ENCODE data around the gene INPP5D. TPM values are rescaled to one million over a fixed set of nuclear protein-coding genes. Genes with fewer than 3 reads are reported as not detected.
"Not testable (repeated sequence)": the region's sequence is repeated elsewhere in the genome, so short reads cannot be mapped to it uniquely, and the experiment has no call there.

Gene INPP5D
- total and polyA plus RNA-seq, 2 of the 8 experiments (the other 6 are each of a cell fraction or from before 2014, with no cell fraction given) = 4.5 to 7.1 TPM

DNA sequence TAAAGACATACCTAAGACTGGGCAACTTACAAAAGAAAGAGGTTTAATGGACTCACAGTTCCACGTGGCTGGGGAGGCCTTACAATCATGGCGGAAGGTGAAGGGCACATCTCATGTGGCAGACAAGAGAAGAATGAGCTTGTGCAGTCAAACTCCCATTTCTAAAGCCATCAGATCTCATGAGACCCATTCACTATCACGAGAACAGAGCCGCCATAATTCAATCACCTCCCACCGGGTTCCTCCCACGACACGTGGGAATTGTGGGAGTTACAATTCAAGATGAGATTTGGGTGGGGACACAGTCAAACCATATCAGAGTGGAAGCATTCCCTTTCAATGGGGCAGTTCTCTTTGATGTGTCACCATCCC, 39.7 kb downstream of the INPP5D start:
- POLR2A ChIA-PET (ENCODE audit: partially characterized antibody); H3K79me1 ChIP-seq (ENCODE audit: low read depth, low read length); H3K4me3 ChIP-seq (ENCODE audit: extremely low read depth in 1 of 4, insufficient read depth in 2 of 4, low read depth in 3 of 4, low read length in 4 of 4); H3K18ac ChIP-seq (ENCODE audit: extremely low read depth, low read length); FAIRE-seq; H3K9me3 ChIP-seq (ENCODE audit: insufficient read depth in 2 of 2, low read depth in 1 of 2, low read length in 1 of 2); H3K23ac ChIP-seq (ENCODE audit: insufficient read length); H3K36me3 ChIP-seq (ENCODE audit: control insufficient read depth in 2 of 4, insufficient read depth in 4 of 4, low read length in 3 of 4); H2BK12ac ChIP-seq (ENCODE audit: low read depth, low read length); H3K9ac ChIP-seq (replicated peaks in 1 of 4; ENCODE audit: extremely low read depth in 1 of 4, low read depth in 3 of 4, low read length in 3 of 4); H2BK120ac ChIP-seq (replicated peaks; ENCODE audit: low read depth, low read length); H2AFZ ChIP-seq (ENCODE audit: low read length); DNase-seq (ENCODE audit: low read depth in 1 of 2, low spot score in 2 of 2); H3K23me2 ChIP-seq (ENCODE audit: low read depth, low read length); H2AK5ac ChIP-seq (ENCODE audit: low read depth, low read length); H2BK5ac ChIP-seq (ENCODE audit: low read depth, low read length); H3K27ac ChIP-seq (ENCODE audit: low read depth, low read length); H2BK15ac ChIP-seq (ENCODE audit: low read length); H4K91ac ChIP-seq (replicated peaks; ENCODE audit: insufficient read length, low read length); H3K4ac ChIP-seq (replicated peaks; ENCODE audit: insufficient read length, low read depth, low read length); H3K56ac ChIP-seq (replicated peaks; ENCODE audit: insufficient read length, low read depth, low read length); H4K8ac ChIP-seq (ENCODE audit: extremely low read depth, insufficient read depth, low read length); H3K4me2 ChIP-seq (ENCODE audit: insufficient read depth in 1 of 2, low read depth in 2 of 2, low read length in 2 of 2); H2BK20ac ChIP-seq (ENCODE audit: low read length); H3K27me3 ChIP-seq (replicated peaks in 1 of 4; ENCODE audit: control insufficient read depth in 3 of 4, extremely low read depth in 1 of 4, insufficient read depth in 3 of 4, low read length in 3 of 4); H3K14ac ChIP-seq (ENCODE audit: insufficient read length); H4K20me1 ChIP-seq (replicated peaks in 1 of 2; ENCODE audit: control insufficient read depth in 1 of 2, insufficient read depth in 2 of 2, low read length in 2 of 2); H4K5ac ChIP-seq (ENCODE audit: insufficient read length, low read depth, low read length); H3K4me1 ChIP-seq (replicated peaks in 1 of 4; ENCODE audit: control insufficient read depth in 3 of 4, insufficient read depth in 4 of 4, low read length in 3 of 4); H3K79me2 ChIP-seq (ENCODE audit: control insufficient read depth in 1 of 2, insufficient read depth in 2 of 2, low read length in 2 of 2): not testable (repeated sequence)
- CTCF ChIA-PET (ENCODE audit: partially characterized antibody) = interaction anchor here (1.0 to 4.2 kb wide), 20 partner anchors 11 to 225 kb away, joined by 3 to 33 read pairs (median 6); partner anchors contain the start of genes ATG16L1 and INPP5D
- 94% methylated on average over 7 of the region's 7 CpGs; no CpG with 5 or more reads in 1 of the 2 experiments for WGBS, 2 experiments (ENCODE audit: extremely low coverage in 1 of 2, insufficient coverage in 1 of 2, insufficient read length in 1 of 2, insufficient replicate concordance in 2 of 2, low coverage in 1 of 2, low lambda C conversion rate in 2 of 2, missing lambda C conversion rate in 1 of 2)

Data from H1 (cell line).